ENCODE results near the gene TSEN54.
"Not testable (repeated sequence)": the region's sequence is repeated elsewhere in the genome, so short reads cannot be mapped to it uniquely, and the experiment has no call there.

The TSEN54 gene

DNA sequence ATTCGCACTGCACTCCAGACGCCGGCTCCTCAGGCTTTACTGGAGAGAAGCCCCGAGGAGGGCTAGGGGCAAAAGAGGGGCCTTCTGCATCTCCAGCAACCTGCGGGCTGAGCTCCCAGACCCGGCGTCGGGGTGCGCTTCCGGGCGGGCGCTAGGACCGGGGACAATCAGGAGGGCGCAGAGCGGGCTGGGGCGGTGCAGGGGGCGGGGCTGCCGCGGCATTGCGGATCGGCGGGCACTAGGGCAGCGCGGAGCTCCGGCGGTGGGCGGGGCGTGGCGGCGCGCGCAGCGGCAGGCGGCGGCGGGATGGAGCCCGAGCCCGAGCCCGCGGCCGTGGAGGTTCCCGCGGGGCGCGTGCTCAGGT is at the start of gene TSEN54:
Gene TSEN54, plus strand, starts transcription at position 274 of the 364 bp plus-strand sequence. Its CDS starts 33 bp downstream, at position 307.
- DNase-seq (ENCODE audit: low read depth), result peak; percentile 41

DNA sequence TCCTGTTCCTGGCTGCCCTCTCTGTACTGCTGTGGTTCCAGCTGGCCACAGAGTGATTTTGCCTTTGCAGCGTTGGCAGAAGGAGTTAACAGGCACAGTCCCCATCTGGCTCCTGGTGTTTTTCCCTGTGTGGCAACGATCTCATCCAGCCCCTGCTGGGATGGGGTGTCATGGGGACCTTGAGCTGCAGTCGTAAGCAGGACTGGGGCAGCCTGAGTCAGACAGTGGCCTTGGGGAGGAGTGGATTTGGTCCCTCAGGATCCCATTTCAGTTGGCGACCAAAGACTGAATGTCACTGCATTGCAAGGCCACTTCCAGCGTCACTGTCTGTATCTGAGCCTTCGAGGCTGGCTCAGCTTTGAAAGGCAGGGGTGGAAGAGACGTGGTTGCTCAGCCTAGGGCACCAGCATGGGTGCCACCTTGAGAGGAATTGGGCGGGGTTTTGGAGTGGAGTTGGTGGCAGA is 48.0 kb upstream of the TSEN54 start:
- no peak for DNase-seq (ENCODE audit: low read depth)

DNA sequence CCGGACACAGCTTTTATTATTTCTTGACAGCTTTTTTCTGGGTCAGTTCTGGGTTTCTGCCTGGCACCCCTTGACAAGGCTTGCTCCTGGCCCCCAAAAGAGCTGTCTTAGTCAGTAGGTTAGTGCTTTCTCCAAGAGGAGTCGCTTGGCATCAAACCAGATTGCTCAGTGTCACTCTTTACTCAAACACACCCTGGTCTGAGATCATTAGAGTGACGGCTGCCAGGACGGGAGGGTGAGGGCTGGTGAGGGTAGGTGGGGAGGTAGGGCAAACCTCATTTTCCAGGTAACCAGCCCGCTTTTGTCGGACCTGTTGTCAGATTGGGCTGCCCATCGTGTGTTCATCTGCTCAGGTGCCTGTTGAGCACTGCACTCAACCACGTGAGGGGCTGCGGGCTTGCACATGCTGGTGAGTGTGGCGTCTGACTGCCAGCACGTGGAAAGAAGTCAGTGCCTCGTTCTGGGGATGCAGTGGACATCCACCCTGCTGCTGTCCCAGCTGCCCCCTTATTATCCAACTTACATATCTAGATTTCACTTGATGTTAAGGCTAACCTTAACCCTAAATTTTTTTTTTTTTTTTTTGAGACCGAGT is 47.5 kb upstream of the TSEN54 start:
- no peak for DNase-seq (ENCODE audit: low read depth)

DNA sequence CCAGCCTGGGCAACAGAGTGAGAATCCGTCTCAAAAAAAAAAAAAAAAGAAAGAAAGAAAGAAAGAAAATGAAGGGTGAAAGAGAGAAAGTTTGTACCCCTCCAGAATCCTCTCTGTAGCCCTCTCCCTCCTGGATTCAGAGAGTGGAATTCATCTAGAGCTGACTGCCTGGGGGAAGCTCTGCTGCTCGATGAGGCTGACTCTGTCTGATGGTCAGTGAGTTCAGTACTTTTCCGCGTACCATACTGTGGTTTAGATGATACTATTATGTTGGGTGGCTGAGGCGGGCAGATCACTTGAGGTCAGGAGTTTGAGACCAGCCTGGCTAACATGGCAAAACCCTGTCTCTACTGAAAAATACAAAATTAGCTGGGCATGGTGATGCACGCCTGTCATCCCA is 45.1 kb upstream of the TSEN54 start:
- no peak for DNase-seq (ENCODE audit: low read depth)

DNA sequence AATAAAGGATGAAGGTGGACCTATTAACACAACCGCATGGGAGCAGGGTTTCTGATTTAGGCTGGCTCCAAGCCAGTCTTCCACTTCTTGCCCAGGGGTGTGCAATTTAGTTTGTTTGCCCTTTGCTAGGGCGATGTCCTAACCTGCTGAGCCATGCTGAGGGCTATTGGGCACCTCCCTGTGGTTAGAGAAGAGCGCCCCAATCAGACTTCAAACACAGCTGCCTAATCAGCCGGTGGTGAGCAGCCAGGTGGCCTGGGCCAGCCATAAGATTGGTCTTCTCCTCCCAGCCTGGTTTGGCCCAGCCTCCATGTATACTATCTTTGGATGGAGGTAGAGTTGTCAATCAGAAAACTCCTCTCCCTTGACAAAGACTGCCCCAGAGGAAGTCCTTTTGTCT is 44.2 kb upstream of the TSEN54 start:
- no peak for DNase-seq (ENCODE audit: low read depth)

DNA sequence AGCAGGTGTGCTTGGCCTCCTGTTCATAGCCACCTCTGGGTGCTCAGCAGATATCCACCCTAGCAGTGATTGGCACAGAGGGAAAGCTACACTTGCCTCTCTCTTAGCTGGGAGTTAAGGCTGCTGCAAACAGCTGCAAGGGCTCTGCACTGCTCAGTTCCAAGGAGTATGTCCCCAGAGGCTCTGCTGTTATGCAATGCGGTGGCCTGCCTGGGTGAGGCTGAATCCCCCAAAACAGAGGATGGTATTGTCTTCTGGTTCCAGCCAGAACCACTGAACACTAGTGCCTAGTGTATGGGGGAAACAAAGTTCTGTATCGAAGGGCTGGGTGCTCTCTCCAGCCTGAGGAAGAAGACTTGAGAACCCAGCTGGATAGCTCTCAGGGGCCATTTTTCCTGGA is 43.1 kb upstream of the TSEN54 start:
- no peak for DNase-seq (ENCODE audit: low read depth)

DNA sequence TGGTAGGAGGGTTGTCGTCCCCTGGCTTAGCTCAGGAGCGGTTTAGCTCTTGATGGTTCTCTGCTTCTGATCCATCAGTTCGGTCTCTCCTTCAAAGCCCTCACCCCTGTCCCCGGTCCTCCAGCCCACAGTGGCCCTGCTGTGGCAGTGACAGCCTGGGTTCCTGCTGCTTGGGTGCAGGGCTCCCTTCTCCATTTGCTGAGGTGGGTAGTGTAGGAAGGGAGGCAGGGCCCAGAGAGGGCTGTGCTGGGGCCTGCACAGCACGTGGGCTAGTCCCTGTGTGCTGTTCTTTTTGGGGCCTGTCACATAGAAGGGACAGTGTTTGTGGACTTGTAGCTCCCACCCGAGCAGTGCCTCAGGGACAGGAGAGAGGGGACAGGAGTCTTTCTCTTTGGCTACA is 41.6 kb upstream of the TSEN54 start:
- no peak for DNase-seq (ENCODE audit: low read depth)

DNA sequence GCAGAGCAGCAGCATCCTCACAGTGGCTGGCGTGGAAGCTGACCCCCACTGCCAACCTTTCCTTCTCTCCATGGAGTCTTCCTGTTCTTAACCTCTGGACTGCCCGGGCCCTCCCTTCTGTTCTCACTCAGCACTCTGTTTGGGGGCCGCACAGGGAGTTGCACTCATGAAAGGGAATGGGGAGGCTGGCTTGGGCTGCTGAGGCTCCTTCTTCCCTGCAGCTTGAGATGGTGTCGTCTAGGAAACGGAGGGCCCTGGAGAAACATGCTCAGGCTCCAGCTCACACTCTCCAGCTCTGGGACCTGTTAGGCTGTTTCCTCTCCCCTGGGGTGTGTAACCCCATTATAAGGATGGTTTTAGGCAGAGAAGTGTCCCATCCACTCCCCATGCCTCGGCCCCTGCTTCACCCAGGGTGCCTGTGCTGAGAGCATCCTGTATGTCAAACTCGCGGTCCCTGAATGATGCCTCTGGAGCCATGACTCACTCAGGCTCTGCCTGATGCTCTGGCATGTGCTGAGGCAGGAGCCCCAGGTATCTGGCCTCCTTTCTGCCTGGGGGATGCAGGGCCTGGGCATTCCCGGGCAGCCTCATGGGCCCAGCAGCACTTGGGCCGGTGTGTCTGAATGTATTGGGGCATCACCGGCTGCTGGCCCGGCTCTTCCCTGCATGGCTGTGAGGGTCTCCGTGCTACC is 41.0 kb upstream of the TSEN54 start:
- DNase-seq (ENCODE audit: low read depth), result no peak

DNA sequence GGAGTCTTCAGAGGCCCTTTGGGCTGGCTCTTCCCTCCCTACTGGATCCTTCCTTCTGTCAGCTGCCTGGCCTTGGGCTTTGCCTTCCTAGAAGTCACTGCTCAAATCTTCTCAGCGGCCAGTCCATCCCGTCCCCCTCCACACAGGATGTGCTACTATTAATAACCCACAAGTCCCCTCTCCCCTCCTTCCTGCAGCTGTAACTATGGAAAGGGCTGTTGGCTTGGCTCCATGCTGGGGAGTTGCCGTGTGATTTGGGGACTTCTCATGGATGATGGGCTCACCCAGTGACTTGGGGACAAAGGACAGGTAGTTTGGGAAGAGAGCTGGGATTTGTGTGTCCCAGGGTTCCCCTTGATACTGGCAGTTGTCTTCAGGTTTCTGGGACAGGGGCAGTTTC is 40.5 kb upstream of the TSEN54 start:
- no peak for DNase-seq (ENCODE audit: low read depth)

DNA sequence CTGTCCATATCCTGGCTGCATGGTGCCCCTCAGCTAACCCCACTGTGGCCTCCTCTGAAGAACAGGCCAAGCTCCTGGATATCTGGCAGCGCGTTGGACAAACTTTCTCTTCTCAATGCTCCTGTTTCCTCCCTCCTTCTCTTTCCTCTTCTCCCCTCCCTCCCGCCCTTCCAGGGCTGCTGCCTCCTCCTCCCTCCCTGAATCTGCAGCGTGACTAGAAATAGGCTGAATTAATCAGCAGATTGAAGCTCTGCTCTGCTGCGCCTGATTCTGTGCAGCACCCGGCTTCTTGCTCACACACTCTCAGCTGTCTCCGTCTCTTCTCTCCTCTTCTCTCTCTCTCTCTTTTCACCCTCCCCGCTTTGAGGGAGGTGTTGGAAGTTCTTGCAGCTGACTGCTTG is 40.1 kb upstream of the TSEN54 start:
- no peak for DNase-seq (ENCODE audit: low read depth)

DNA sequence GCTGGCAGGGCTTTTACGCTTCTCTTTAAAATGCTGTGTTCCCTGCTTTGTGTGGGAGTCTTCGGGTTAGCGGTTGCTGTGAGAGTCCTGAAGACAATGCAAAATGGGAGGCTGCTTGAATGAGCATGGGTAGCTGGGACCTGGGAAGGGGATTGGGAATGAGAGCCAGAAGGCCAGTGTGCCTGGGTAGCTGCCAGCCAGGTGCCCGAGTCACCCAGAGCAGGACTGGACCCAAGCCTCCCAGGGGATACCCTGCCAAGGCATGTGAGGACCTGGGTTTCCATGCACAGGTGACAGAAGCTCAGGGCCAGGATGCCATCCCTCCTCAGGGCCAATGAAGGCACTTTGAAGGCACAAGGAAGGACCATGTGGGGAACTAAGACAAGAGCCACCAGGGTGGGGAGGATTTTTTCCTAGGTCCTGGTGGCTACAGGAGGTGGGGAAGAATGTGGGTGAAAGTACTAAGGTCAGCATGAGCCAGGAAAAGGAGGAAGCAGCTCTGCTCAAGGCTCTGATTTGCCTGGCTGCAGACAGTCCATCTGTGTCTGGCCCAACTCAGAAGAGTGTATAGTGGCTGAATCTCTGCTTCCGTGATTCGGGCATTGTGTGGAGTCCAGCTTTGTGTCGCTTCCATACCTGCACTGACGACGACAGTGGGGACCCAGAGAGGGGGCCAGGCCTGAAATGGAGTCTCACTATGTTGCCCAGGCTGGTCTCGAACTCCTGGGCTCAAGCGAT is 39.4 kb upstream of the TSEN54 start:
- DNase-seq (ENCODE audit: low read depth), result no peak

DNA sequence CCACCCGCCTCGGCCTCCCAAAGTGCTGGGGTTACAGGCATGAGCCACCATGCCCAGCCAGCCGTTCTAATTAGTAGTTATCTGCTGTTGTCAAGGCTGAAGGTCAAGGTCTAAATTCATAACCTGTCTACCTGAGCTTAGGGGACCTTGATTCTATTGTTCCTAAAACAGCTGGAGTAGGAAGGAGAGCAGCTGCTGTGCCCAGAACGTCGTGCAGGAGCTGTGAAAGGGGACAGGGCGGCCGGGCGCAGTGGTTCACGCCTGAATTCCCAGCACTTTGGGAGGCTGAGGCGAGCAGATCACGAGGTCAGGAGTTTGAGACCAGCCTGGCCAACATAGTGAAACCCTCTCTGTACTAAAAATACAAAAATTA is 38.9 kb upstream of the TSEN54 start:
- DNase-seq (ENCODE audit: low read depth), result not testable (repeated sequence)

DNA sequence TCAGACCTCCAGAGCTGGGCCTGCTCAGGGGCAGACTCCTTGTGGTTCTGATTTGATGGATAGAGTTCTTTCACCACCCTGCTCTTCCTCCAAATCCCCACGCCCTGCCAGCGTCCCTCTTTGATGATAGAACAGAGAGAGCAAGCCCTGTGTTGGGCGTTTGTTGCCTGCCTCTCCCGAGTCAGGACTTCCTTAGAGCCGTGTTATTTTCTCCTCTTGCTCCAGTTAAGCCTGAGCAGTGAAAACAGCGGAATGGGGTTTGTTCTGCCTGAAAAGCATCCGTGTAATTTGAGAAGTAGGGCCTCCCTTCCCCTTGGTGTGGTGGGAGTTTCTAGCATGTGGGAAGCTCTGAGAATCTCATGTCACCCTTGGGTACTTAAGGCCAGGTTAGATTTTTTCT is 37.8 kb upstream of the TSEN54 start:
- no peak for DNase-seq (ENCODE audit: low read depth)

DNA sequence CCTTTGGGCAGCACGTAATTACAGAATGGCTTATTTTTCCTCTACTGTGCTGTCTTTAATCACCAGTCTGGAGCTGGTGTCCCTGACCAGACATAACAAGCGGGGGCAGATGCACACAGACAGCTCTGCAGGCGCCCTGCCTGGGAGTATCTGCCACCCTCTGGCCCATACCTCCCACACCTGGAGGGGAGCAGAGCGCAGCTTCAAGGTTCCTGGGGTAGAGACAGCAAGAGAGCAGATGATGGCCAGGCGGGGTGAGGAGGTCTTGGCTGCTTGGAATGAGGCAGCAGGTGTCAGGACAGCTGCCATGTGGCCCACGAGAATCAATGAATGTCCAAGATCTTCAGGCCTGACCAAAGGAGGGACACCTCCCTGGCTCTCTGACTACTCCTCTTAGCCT is 36.0 kb upstream of the TSEN54 start:
- DNase-seq (ENCODE audit: low read depth), result no peak

DNA sequence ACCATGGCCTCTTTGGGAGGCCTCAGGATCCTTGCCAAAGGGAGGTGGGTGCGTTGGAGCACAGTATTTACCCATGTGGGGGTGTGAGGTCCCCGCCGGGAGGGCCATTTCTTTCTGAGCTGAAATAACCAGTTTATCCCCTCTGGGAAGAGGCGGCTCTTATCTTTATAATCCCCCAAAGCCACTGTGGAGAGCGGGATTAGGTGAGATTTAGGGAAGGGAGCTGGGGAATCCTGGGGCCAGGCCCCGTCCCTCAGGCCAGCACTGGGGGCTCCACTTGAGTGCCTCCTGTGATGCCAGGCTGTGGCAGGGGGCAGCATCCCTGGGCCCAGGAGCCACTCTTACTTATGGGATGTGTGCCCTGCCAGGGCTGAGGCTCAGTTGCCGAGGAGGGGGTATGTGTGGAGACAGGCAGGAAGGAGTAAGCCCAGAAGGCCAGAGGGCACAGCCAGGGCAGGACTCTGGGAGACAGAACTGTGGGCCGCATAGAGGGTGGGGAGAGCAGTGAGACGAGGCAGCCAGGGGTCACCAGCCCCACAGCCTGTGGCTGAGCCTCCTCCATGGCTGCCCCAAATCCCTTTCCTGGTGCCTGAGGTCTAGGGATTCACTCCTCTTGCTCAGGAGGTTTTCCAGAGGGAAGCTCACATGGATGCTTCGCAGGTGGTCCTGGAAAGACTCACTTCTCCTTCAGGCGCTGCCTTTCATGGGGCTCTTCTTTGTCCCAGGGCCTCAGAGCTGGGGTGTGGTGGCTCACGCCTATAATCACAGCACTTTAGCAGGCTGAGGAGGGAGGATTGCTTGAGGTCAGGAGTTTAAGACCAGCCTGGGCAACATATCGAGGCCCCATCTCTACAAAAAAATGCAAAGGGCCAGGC is 34.9 kb upstream of the TSEN54 start:
- no peak for DNase-seq (ENCODE audit: low read depth)

DNA sequence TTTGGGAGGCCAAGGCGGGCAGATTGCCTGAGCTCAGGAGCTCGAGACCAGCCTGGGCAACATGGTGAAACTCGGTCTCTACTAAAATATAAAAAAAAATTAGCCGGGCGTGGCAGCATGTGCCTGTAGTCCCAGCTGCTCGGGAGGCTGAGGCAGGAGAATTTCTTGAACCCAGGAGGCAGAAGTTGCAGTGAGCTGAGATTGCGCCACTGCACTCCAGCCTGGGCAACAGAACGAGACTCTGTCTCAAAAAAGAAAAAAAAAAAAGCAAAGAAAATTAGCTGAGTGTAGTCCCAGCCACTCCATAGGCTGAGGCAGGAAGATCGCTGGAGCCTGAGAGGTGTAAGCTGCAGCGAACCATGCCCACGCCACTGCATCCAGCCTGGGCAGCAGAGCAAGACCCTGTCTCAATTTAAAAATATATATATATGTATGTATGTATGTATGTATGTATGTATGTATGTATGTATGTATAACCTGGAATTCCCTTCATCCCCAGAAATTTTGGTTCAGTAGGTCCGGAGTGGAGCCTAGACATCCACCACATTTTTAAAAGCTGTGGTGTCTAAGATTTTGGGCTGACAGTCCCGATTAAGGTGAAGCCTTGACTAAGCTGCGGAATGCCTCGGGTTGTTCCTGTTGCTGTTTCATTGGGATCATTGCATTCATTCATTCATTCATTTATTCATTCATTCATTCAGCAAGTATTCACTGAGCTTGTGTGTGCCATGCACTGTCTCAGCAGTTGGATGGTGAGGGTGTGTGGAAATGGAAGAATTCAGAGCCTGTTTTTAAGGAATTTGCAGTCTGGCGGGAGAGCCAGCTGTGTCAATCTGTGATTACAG is 34.0 kb upstream of the TSEN54 start:
- no peak for DNase-seq (ENCODE audit: low read depth)

DNA sequence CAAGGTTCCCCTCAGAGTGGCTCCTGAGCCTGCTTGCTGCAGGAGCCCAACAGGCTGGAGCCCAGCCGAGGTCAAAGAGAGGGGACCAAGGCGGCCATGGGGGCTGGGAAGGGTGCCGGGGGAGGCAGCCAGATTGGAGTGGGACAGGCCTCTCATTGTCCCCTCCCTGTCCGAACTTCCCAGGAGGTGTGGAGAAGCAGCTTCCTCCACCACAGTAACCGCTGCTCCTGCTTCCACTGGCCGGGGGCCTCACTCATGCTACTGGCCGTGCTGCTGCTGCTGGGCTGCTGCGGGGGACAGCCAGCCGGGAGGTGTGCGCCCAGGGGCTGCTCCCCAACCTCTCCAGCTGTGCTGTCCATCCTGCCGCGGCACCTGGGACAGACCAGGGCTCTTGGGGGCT is 30.6 kb upstream of the TSEN54 start:
- no peak for DNase-seq (ENCODE audit: low read depth)

DNA sequence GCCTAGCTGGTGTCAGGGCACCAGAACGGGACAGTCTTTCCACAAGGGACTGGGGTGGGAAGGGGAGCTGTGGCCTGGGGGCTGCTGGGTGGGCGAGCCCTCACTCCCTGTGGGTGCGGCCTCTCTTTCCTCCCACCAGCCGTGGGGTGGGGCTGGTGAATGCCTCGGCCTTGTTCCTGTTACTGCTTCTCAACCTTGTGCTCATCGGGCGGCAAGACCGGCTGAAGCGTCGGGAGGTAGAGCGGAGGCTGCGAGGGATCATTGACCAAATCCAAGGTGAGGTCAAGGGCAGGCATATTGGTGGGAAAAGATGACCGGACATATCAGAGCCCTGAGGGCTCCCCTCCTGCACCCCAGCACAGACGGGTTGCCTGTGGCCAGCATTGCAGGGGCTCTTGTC is 30.2 kb upstream of the TSEN54 start:
- DNase-seq (ENCODE audit: low read depth), result no peak

DNA sequence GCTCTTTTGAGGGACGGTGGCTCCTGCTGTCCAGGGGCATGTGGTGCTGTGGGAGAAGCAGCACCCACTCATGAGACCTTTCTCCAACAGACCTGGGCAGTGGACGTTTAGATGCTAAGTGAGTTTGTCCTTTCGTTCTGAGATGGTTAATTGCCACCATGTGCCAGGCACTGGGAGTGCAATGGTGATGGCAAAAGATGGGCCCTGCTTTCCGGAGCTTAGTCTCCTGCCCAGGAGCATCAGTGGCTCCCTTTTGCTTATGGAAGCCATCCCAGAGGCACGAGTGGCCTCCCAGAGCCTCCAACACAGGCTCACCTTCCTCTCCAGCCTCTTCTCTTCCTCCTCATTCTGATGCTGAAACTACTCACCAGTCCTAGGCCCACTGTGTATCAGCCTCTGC is 29.4 kb upstream of the TSEN54 start:
- no peak for DNase-seq (ENCODE audit: low read depth)

DNA sequence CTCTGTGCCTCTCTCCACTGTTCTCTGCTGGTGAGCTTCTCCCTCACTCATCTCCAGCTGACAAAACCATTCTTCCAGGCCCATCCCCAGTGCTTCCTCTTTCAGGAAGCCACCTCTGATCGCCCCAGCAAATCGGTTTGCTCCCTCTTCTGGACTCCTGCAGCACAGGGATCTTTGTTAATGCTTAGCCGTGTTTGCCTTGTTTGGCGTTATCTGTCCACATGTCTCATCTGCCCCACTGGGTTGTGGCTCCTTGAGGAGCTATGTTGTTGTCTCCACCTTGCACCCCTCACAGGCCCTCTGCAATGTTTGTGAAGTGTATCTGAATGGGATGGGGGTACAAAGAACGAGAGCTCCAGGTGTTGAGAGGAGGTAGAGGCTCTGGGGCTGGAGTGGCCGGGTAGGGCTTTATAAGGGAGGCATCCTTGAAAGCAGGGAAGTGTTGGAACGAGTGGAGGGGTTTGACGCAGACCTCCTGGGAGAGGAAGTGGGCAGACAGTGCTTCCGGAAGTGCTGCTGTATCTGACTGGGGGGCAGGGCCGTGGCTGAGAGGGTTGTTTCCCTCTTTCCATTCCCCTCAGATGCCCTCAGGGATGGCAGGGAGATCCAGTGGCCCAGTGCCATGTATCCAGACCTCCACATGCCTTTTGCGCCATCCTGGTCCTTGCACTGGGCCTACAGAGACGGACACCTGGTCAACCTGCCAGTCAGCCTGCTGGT is 28.8 kb upstream of the TSEN54 start:
- DNase-seq (ENCODE audit: low read depth), result no peak
